ENCODE measurements around the gene KCNQ1OT1.

Gene KCNQ1OT1

GRCh38 chr11:2719831-2720590 lies 20.2 kb upstream of the KCNQ1OT1 start:
- DNase-seq (ENCODE audit: low read depth in 2 of 2): no peak

DNA sequence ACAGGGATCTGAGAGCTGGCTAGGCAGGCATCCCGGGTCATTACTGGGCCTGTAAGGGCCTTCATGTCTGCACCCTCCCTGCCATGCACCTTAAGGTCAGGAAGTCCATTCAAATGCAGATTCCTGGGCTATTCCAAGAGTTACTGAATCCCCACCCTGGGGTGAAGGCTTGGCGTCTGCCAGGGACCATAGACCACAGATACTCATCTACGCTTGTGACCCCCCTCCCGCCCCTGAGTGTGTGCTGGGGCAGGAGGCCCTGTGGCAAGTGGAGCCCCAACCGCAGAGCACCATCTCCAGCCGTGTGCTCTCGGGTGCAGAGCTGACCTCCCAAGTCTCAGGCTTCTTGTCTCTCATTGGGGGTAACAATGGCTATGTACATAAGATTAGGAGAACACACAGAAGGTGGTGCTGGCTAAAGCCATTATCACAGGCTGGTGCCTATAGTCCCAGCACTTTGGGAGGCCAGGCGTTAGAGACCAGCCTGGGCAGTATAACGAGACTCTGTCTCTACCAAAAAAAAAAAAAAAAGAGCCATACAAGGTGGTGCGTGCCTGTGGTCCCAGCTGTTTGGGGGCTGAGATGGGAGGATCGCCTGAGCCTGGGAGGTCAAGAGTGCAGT lies 19.1 kb upstream of the KCNQ1OT1 start:
- no peak for DNase-seq (ENCODE audit: low read depth in 2 of 2)

DNA sequence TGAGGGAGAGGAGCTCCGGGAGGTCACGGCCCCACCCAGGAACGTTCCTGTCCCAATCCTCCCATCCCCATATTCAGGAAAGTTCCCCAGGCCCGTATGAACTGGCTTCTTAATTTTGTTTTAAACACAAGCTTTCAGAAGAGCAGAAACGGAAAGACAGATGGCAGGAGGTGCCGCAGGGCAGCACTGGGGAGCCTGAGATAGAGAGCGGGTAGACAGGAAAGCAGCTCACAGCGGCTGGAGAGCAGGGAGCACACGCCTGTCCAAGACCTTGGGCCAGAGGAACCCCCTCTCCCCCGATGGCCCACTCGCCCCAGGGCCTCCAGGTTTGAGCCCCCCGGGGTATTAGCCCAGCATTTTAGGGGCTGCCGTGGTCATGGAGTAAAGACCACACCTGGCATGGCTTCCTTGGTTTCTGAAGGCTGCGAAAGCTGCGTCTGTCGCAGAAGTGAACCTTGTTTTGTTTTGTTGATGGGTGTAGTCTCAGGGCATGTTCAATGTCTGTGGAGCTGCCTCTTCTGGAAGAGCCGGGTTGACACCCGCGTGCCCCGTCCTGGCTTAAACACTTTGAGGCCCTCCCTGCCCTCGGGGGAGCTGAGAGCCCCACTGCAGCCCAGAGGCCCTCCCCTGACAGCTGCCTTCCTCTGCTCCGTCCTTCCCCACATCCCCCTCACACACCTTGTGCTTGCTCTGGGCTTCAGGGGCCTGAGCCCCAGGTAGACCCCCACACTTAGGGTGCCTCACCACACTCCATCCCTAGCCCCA lies 17.9 kb upstream of the KCNQ1OT1 start:
- no peak for DNase-seq (ENCODE audit: low read depth in 2 of 2)

GRCh38 chr11:2716376-2717095 lies 16.7 kb upstream of the KCNQ1OT1 start:
- DNase-seq (ENCODE audit: low read depth in 2 of 2): no peak

DNA sequence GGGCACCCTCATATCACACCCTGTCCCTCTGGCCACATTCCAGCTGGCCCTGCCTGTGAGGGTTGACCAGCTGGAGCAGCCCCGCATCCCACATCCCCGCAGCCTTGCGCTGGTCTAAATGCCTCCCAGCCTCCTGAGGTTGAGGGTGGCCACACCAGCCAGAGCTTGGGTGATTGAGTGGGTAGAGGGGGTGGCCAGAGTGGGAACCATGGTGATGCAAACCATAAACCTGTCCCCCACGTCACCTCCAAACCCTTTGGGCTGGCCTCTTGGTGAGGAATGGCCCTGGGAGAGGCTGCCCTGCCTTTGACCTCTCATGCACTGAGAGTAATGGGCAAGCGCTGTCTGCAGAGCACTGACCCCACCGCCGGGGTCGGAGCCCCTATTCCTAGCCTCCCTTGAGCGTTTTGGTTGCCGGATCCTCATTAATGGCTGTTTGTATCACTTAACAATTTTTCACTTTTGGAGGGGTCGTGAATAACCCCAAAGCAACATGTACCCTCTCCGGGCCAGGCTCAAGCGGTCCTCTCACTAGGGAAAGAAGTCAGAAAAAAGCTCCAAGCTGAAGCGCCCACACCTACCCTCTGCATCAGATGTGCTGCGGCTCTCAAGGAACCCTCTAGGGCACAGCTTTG lies 16.0 kb upstream of the KCNQ1OT1 start:
- DNase-seq (ENCODE audit: low read depth in 2 of 2): no peak

DNA sequence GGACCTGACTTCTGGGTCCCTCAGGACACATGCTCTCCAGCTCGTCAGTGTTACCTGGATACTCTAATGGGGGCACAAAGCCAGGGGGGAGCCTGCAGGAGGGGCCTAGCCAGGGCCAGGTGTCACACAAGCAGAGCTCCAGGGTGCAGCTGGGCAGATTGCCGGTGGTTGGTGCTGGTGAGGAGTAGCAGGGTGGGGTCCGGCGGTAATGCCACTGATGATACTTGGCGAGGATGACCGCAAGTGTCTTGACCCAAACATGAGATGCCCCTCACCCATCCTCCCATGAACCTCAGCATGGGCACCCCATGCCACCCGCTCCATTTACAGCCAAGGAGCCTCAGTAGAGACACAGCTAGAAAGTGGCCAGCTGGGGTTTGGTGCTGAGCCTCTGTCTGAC lies 15.1 kb upstream of the KCNQ1OT1 start:
- no peak for DNase-seq (ENCODE audit: low read depth in 2 of 2)

- DNase-seq (ENCODE audit: low read depth in 2 of 2): no peak
Measured at GRCh38 chr11:2714463-2714800, 14.6 kb upstream of the KCNQ1OT1 start.

- no peak for DNase-seq (ENCODE audit: low read depth in 2 of 2)
Measured at GRCh38 chr11:2713661-2714462, 14.1 kb upstream of the KCNQ1OT1 start.

DNA sequence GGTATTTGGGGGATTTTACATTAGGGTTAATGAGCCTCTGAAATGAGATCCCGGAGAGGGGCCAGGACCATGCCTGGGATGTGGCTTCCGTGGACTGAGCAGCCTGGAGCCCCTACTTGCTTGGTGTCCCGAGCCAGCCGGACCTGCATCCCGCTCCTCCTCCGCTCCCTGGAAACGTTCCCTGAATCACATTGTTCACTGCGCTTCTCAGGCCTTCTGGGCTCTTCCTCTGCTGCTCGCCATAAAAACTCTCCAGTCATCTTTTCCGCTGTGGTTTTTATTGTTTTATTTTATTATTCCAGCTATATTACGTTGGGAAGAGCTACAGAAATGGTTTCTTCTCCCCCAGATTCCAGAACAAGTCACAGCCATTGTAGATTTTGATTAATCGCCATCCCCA lies 13.3 kb upstream of the KCNQ1OT1 start:
- DNase-seq (ENCODE audit: low read depth in 2 of 2): no peak

GRCh38 chr11:2711161-2711560 lies 11.4 kb upstream of the KCNQ1OT1 start:
- DNase-seq (ENCODE audit: low read depth in 2 of 2): no peak

GRCh38 chr11:2709429-2709828 lies 9.6 kb upstream of the KCNQ1OT1 start:
- no peak for DNase-seq (ENCODE audit: low read depth in 2 of 2)

DNA sequence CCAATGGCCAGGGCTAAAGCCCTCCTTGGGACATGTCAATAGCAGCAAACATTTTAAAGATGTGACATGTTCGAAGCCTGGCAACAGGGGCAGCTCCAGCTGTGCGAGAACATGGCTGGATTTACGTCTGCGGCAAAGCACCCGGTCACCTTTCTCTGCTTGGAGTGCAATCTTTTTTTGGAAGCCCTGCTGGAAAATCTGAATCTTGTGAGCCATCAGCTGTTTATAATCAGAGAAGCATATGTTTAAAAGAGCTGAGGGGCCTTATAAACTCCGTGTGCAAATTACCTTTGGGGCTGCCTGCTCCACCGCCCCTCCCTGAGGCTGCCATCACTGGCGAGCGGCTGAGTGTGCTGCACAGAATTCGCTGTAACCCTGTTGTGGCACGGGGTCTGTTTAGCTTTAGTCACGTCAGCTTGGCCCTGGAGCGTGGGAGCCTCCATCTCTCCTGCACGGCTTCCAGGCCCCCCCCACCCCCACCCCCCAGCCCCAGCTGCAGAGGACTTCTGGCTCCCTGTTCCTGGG lies 9.0 kb upstream of the KCNQ1OT1 start:
- DNase-seq (ENCODE audit: low read depth in 2 of 2): no peak

DNA sequence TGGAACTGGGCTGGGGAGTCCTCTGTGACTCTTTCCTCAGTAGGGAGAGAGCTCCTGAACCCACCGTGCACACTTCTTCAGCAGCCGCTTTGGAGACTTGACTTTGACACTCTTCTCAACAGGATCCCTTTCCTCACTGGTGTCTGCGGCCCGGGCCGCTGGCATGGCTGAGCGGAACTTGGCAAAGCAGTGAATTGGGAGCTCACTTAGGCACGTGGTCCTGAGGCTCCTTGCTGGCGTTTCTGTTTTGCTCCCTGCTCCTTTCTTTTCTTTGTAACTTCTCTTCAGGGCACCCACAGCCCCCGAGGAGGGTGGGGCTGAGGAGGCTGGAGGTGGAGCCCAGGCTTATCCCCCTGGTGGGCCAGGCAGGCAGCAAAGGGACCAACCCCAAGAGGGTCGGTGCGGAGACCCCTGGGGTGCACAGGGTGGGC lies 8.4 kb upstream of the KCNQ1OT1 start:
- DNase-seq (ENCODE audit: low read depth in 2 of 2): no peak

- DNase-seq (ENCODE audit: low read depth in 2 of 2): no peak
Measured at GRCh38 chr11:2707736-2708135, 7.9 kb upstream of the KCNQ1OT1 start.

- DNase-seq (ENCODE audit: low read depth in 2 of 2): no peak
Measured at GRCh38 chr11:2706321-2706720, 6.5 kb upstream of the KCNQ1OT1 start.

- DNase-seq (ENCODE audit: low read depth in 2 of 2): no peak
Measured at GRCh38 chr11:2704896-2705606, 5.3 kb upstream of the KCNQ1OT1 start.

DNA sequence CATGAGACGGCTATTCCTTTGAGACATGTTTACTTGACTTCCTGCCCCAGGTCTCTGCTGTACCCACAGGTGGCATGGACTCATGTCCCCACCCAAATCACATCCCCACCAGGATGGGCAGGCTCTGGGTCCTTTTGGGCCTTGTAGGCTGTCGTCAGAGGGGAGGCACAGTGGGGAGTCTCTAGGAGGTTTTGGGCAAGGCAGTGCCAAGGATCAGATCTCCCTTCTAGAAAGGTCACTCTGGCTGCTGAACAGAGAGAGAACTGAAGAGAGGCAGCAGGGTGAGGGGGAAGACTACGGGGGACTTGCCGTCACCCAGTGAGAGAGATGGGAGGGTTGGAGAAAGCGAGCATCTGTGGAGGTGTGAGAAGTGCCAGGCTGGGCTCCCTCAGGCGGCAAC lies 4.6 kb upstream of the KCNQ1OT1 start:
- no peak for DNase-seq (ENCODE audit: low read depth in 2 of 2)

DNA sequence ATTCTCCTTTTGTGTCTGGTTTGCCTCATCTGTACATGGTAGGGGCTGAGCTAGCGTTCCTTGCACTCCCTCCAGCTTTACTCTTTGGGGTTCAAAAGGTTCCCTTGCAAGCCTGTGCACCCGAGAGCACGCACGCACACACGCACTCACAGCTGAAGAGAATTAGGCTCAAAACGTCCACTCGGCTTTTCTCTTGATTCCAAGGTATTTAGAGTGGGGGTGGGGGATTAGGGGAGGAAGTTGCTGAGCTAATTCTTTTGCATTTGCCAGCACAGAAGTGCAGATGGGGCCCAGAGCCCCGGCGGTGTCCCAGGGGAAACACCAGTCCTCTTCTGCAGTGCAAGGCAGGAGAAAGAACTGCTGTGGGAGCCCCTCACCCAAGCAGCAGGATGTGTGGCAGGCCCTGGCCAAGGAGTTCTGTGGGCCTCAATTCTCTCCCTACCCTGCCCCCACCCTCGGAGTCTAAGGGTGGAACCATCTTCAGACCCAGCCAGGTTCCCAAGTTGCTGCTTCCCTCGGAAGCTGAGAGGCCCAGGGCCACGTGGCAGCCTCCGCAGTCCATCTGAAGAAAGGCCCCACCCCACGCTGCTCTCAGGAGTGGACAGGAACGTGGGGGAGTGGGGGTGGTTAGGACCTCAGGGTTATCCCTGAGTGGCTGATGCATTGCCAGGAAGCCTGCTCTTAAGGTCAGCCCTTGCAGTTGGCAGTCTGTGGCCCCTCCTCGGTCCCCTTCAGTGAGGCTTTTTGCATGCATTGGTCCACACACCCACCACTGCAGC lies 3.8 kb upstream of the KCNQ1OT1 start:
- no peak for DNase-seq (ENCODE audit: low read depth in 2 of 2)

- no peak for DNase-seq (ENCODE audit: low read depth in 2 of 2)
Measured at GRCh38 chr11:2702771-2703362, 3.1 kb upstream of the KCNQ1OT1 start.
